NB4 (cell line): Measurements from ENCODE around the gene ALG8.

Experiments
- MYC ChIP-seq: IDR thresholded peaks from 2 replicates; pipeline ENCODE4 v1.6.1; 2011; ENCODE audit warnings: low read depth, low read length
- POLR2A ChIP-seq: IDR thresholded peaks from 2 replicates; pipeline ENCODE4 v1.6.1; 2011; ENCODE audit warnings: mild to moderate bottlenecking; ENCODE audit not compliant: insufficient read length; ENCODE audit errors: extremely low read depth
- TF ChIP-seq, protein P1 (sequence below): IDR thresholded peaks from one replicate; pipeline ENCODE4 v1.5.1; 2012; ENCODE audit warnings: low read depth, low read length
- TF ChIP-seq, protein P2 (sequence below): IDR thresholded peaks from 2 replicates; pipeline ENCODE4 v1.6.1; 2011; ENCODE audit warnings: low read depth, low read length

DNA sequence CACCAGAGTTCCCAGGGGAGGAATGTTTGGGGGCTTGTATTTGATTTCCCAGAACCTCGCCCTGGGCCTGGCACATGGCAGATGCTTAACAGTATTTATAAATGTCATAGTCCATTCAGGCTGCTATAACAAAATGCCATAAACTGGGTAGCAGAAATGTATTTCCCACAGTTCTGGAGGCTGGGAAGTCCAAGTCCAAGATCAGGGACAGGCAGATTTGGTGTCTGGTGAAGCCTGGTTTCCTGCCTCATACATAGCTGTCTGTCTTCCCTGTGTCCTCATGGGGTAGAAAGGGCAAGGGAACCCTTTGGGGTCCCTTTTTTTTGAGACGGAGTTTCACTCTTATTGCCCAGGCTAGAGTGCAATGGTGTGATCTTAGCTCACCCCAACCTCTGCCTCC, 25.0 kb upstream of the ALG8 start:
- TF ChIP-seq, protein P1, sequence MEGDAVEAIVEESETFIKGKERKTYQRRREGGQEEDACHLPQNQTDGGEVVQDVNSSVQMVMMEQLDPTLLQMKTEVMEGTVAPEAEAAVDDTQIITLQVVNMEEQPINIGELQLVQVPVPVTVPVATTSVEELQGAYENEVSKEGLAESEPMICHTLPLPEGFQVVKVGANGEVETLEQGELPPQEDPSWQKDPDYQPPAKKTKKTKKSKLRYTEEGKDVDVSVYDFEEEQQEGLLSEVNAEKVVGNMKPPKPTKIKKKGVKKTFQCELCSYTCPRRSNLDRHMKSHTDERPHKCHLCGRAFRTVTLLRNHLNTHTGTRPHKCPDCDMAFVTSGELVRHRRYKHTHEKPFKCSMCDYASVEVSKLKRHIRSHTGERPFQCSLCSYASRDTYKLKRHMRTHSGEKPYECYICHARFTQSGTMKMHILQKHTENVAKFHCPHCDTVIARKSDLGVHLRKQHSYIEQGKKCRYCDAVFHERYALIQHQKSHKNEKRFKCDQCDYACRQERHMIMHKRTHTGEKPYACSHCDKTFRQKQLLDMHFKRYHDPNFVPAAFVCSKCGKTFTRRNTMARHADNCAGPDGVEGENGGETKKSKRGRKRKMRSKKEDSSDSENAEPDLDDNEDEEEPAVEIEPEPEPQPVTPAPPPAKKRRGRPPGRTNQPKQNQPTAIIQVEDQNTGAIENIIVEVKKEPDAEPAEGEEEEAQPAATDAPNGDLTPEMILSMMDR: no peak
- TF ChIP-seq POLR2A: no peak
- TF ChIP-seq, protein P2, sequence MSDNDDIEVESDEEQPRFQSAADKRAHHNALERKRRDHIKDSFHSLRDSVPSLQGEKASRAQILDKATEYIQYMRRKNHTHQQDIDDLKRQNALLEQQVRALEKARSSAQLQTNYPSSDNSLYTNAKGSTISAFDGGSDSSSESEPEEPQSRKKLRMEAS: no peak
- no peak for TF ChIP-seq MYC
